DND-41 (cell line): Measurements from ENCODE around the gene ZNF426.
"Not testable (repeated sequence)": the region's sequence is repeated elsewhere in the genome, so short reads cannot be mapped to it uniquely, and the experiment has no call there.

ENCODE experiments used
- ATAC-seq: fragments of 200-7000 bp; cut with Tn5 transposase; 3 replicates; pipeline ENCODE4 v1.9.1; 2021; ENCODE audit warnings: low read depth; ENCODE audit not compliant: insufficient read depth
- DNase-seq: peaks from one replicate; pipeline ENCODE4 v3.0.0-alpha.2; 2020
- H2AFZ ChIP-seq: 2 replicates; pipeline ENCODE4 v1.6.0; 2012; ENCODE audit warnings: low read depth, low read length
- H3K27ac ChIP-seq: 2 replicates; pipeline ENCODE4 v1.5.1; 2012; ENCODE audit warnings: low read length, inconsistent platforms
- H3K27me3 ChIP-seq: fragments of 200-600 bp; sonication (generic); 2 replicates; pipeline ENCODE4 v1.6.0; 2012; ENCODE audit warnings: low read length, mild to moderate bottlenecking, inconsistent platforms; ENCODE audit not compliant: insufficient read depth, poor library complexity
- H3K36me3 ChIP-seq: 2 replicates; pipeline ENCODE4 v1.5.1; 2012; ENCODE audit warnings: low read length, inconsistent platforms; ENCODE audit not compliant: insufficient read depth
- H3K4me1 ChIP-seq: 2 replicates; pipeline ENCODE4 v1.5.1; 2012; ENCODE audit warnings: mild to moderate bottlenecking, low read length; ENCODE audit not compliant: insufficient read depth
- H3K4me2 ChIP-seq: 2 replicates; pipeline ENCODE4 v1.6.0; 2012; ENCODE audit warnings: mild to moderate bottlenecking, moderate library complexity, low read length, inconsistent platforms; ENCODE audit not compliant: insufficient read depth
- H3K4me3 ChIP-seq, 2 experiments: fragments of 200-600 bp in 1 of 2; shearing (Covaris generic) in 1 of 2; 2 replicates each; pipeline ENCODE4 v1.5.1; 2012 to 2016; ENCODE audit warnings: inconsistent platforms in 2 of 2, low read length in 2 of 2, mild to moderate bottlenecking in 2 of 2, low read depth in 1 of 2, moderate library complexity in 1 of 2
- H3K79me2 ChIP-seq: 2 replicates; pipeline ENCODE4 v1.6.0; 2012; ENCODE audit warnings: low read length, inconsistent platforms; ENCODE audit not compliant: insufficient read depth
- H3K9ac ChIP-seq: 2 replicates; pipeline ENCODE4 v1.6.0; 2012; ENCODE audit warnings: low read depth, mild to moderate bottlenecking, inconsistent platforms, low read length, moderate library complexity
- H3K9me3 ChIP-seq: 2 replicates; pipeline ENCODE4 v1.5.1; 2012; ENCODE audit warnings: low read length, moderate library complexity, mild to moderate bottlenecking, inconsistent platforms; ENCODE audit not compliant: insufficient read depth, severe bottlenecking
- H4K20me1 ChIP-seq: 2 replicates; pipeline ENCODE4 v1.6.0; 2012; ENCODE audit warnings: low read length; ENCODE audit not compliant: insufficient read depth
- EZH2 ChIP-seq: IDR thresholded peaks from 3 replicates; pipeline ENCODE4 v1.6.1; 2012; ENCODE audit warnings: borderline replicate concordance, low read depth, mild to moderate bottlenecking, moderate library complexity, low read length, inconsistent platforms; ENCODE audit not compliant: severe bottlenecking
- TF ChIP-seq, protein P1 (sequence below): IDR thresholded peaks from 2 replicates; pipeline ENCODE4 v1.5.1; 2012; ENCODE audit warnings: borderline replicate concordance, low read length, moderate library complexity, mild to moderate bottlenecking; ENCODE audit not compliant: poor library complexity, severe bottlenecking; ENCODE audit errors: extremely low read depth

Gene ZNF426

DNA sequence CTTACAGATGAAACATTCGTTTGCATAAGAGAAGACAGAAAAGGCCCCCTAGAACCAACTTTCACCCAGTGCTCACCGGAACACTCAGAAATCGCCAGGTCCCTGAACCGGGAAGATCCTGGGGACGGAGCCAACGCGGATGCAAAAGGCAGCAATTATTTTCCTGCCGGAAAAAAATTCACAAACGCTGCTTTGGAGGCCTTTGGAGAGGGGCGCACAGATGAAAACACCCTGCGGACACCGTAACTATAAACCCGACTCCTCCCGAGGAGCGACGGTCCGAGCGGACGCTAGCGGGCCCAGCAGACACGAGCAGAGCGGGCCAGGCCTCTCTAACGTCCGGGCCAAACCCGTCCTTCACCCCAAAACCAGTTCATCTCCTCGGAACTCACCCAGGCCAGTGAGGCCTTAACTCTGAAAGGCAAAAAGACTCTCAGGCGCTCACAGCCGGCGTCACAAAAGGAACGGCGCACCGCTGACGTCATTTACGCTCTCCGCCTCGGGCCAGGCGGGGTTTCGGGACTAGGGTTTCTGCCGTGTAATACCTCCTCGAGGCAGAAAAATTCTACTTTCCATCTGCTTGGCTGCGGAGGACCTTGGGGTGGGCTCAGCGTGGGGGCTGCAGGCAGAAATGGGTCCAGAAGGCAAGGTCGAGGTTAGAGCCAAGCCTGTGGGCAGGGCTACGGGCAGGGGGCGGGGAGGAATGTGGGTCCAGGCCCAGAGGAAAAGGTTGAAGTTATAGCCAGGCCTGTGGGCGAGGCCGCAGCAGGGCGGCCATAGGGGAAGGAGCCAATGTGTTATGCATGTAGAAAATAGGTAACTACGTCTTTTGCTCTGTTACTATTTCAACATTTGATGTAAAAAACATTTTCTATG lies at the start of gene ZNF426:
TSS of gene ZNF426 (minus strand) at position 463 of the 876 bp plus-strand sequence. CDS start 2,413 bp downstream, outside the sequence.
- ATAC-seq, result peak; percentile 95
- H3K9me3 ChIP-seq, result peaks cover 7% of the 10 kb centered on the region
- TF ChIP-seq EZH2, result no peak
- TF ChIP-seq, protein P1, sequence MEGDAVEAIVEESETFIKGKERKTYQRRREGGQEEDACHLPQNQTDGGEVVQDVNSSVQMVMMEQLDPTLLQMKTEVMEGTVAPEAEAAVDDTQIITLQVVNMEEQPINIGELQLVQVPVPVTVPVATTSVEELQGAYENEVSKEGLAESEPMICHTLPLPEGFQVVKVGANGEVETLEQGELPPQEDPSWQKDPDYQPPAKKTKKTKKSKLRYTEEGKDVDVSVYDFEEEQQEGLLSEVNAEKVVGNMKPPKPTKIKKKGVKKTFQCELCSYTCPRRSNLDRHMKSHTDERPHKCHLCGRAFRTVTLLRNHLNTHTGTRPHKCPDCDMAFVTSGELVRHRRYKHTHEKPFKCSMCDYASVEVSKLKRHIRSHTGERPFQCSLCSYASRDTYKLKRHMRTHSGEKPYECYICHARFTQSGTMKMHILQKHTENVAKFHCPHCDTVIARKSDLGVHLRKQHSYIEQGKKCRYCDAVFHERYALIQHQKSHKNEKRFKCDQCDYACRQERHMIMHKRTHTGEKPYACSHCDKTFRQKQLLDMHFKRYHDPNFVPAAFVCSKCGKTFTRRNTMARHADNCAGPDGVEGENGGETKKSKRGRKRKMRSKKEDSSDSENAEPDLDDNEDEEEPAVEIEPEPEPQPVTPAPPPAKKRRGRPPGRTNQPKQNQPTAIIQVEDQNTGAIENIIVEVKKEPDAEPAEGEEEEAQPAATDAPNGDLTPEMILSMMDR, result no peak
- H3K4me3 ChIP-seq, result peak within 1 kb of the TSS; percentile 95 to 98
- peak within 1 kb of the TSS; percentile 97 for H3K27ac ChIP-seq
- H3K79me2 ChIP-seq, result peaks cover 38% of the 10 kb centered on the region
- peak within 1 kb of the TSS; percentile 99 for H2AFZ ChIP-seq
- peak within 1 kb of the TSS; percentile 96 for H3K9ac ChIP-seq
- peaks cover 26% of the 10 kb centered on the region for H3K4me1 ChIP-seq
- no peaks in the 10 kb centered on the region for H3K27me3 ChIP-seq
- peak within 1 kb of the TSS; percentile 78 for H3K4me2 ChIP-seq
- peaks cover 33% of the 10 kb centered on the region for H3K36me3 ChIP-seq
- no peaks in the 10 kb centered on the region for H4K20me1 ChIP-seq
- DNase-seq, result peak; percentile 89

DNA sequence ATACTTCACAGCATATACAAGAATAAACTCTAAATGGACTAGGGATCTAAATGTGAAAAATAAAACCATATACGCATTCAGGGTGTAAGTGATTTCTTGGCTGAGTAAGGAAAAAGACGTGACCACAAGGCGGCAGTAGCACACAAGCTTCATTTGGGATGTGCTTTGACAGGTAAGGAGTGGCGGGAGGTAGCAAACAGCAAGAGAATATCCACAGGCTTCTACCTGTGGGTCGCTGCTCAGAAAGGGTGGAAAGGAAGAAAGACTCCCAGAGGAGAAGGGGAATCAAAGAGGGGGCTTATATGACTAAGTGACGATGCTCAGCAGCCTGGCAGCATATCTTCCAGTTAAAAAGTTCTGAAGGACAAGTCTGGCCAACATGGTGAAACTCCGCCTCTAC lies 48.3 kb upstream of the ZNF426 start:
- ATAC-seq, result peak; percentile 64
- DNase-seq, result peak; percentile 80
- TF ChIP-seq, protein P1, result peak; percentile 81
- no peak for TF ChIP-seq EZH2
- H3K36me3 ChIP-seq, result peaks cover 8% of the 10 kb centered on the region
- H4K20me1 ChIP-seq, result peaks cover 9% of the 10 kb centered on the region
- peaks cover 28% of the 10 kb centered on the region for H3K79me2 ChIP-seq
- peaks cover 28% of the 10 kb centered on the region for H3K4me1 ChIP-seq
- H3K4me3 ChIP-seq, result no peak overlapping the region
- no peak overlapping the region for H3K9ac ChIP-seq
- H3K27me3 ChIP-seq, result no peaks in the 10 kb centered on the region
- H2AFZ ChIP-seq, result no peak overlapping the region
- no peaks in the 10 kb centered on the region for H3K9me3 ChIP-seq
- H3K4me2 ChIP-seq, result no peak overlapping the region
- H3K27ac ChIP-seq, result no peak overlapping the region

DNA sequence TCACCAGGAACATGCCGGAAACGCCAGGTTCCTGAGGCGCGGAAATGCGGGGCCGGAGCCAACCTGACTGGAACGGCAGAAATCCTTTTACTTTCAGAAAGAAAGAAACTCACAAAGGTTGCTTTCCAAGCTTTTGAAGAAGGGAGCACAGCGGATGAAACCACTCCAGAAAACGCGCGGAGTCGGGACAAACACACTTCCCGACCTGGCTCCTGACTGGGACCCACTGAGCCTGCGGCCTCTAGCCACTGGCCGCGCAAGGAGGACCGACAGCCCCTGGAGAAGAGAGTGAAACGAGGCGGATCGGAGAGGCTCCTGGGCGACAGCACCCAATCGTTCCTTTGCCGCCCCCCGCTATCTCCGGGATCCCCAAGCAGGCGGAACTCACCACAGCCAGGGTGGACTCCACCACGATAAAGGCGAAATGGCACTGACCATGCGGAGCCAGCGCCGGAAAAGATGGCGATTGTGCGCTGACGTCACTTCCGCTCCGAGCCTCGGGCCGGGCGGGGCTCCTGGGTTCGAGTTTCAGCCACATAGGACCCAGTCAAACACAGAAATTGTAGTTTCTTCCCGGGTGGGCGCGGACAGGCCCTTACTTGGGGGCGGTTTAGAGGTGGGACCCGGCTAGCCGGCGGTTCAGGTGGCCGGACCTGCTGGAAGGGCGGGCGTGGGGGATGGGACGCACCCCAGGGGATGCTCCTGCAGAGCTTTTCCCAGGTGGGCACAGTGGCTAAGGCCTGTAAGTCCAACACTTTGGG lies 45.8 kb upstream of the ZNF426 start, which contains the start of gene ZNF121:
TSS of gene ZNF121 (minus strand) at position 432 of the 761 bp plus-strand sequence. CDS start 16,407 bp downstream, outside the sequence.
- peak; percentile 86 for DNase-seq
- Histone ChIP-seq H3K4me2 (peak within 1 kb of the TSS; percentile 76), H3K27me3 (no peaks in the 10 kb centered on the region), H3K4me3 (peak within 1 kb of the TSS; percentile 86 to 98), H3K9me3 (peaks cover under 1% of the 10 kb centered on the region), H2AFZ (peak within 1 kb of the TSS; percentile 84), H3K27ac (peak within 1 kb of the TSS; percentile 96), H4K20me1 (peaks cover 30% of the 10 kb centered on the region), H3K79me2 (peaks cover 53% of the 10 kb centered on the region), H3K9ac (peak within 1 kb of the TSS; percentile 91), H3K4me1 (peaks cover 44% of the 10 kb centered on the region), H3K36me3 (peaks cover 33% of the 10 kb centered on the region)
- peak; percentile 84 for ATAC-seq
- TF ChIP-seq, protein P1, result no peak
- TF ChIP-seq EZH2, result no peak

DNA sequence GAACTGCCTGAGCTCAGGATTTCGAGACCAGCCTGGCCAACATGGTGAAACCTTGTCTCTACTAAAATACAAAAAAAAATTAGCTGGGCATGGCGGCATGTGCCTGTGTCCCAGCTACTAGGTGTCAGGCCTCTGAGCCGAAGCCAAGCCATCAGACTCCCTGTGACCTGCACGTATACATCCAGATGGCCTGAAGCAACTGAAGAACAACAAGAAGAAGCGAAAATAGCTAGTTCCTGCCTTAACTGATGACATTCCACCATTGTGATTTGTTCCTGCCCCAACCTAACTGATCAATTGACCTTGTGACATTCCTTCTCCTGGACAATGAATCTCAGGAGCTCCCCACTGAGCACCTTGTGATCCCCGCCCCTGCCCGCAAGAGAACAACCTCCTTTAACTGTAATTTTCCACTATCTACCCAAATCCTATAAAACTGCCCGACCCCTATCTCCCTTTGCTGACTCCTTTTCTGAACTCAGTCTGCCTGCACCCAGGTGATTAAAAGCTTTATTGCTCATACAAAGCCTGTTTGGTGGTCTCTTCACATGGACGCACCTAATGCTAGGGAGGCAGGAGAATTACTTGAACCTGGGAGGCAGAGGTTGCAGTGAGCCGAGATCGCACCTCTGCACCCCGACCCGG lies 43.8 kb upstream of the ZNF426 start:
- Histone ChIP-seq H3K4me1 (peaks cover 47% of the 10 kb centered on the region), H3K4me2 (peak overlapping the region; percentile 76), H3K79me2 (peaks cover 74% of the 10 kb centered on the region), H3K4me3 (peak overlapping the region in 1 of 2 experiments; percentile 86; a peak in 2 of 4 replicates), H3K36me3 (peaks cover 50% of the 10 kb centered on the region), H4K20me1 (peaks cover 47% of the 10 kb centered on the region)
- not testable (repeated sequence) for H2AFZ ChIP-seq, H3K9ac ChIP-seq, H3K27me3 ChIP-seq, H3K27ac ChIP-seq, H3K9me3 ChIP-seq, ATAC-seq, DNase-seq
